ENCODE measurements around the gene DNMT3A.

DNMT3A gene

GRCh38 chr2:25366629-25367028 lies 24.9 kb upstream of the DNMT3A start:
- H3K27me3 Mint-ChIP-seq (ENCODE audit: low read depth) = no peaks in the 10 kb centered on the region
- H3K4me3 Mint-ChIP-seq = no peak overlapping the region
- no peaks in the 10 kb centered on the region for H3K36me3 Mint-ChIP-seq (ENCODE audit: low read depth)
- peaks cover 10% of the 10 kb centered on the region for H3K4me1 Mint-ChIP-seq (ENCODE audit: low read depth)
- DNase-seq (ENCODE audit: low spot score) = no peak
- no peaks in the 10 kb centered on the region for H3K9me3 Mint-ChIP-seq
- H3K27ac Mint-ChIP-seq = no peak overlapping the region

- Mint-ChIP-seq H3K36me3 (ENCODE audit: low read depth) (no peaks in the 10 kb centered on the region), H3K4me1 (ENCODE audit: low read depth) (peaks cover 10% of the 10 kb centered on the region), H3K27ac (no peak overlapping the region), H3K4me3 (no peak overlapping the region), H3K27me3 (ENCODE audit: low read depth) (no peaks in the 10 kb centered on the region), H3K9me3 (no peaks in the 10 kb centered on the region)
- no peak for DNase-seq (ENCODE audit: low spot score)
Measured at GRCh38 chr2:25365241-25365640, 23.5 kb upstream of the DNMT3A start.

- peaks cover 10% of the 10 kb centered on the region for H3K4me1 Mint-ChIP-seq (ENCODE audit: low read depth)
- DNase-seq (ENCODE audit: low spot score) = no peak
- peak overlapping the region; percentile 33 for H3K27ac Mint-ChIP-seq
- H3K4me3 Mint-ChIP-seq = peak overlapping the region; percentile 45
- no peaks in the 10 kb centered on the region for H3K27me3 Mint-ChIP-seq (ENCODE audit: low read depth)
- no peaks in the 10 kb centered on the region for H3K36me3 Mint-ChIP-seq (ENCODE audit: low read depth)
- no peaks in the 10 kb centered on the region for H3K9me3 Mint-ChIP-seq
Measured at GRCh38 chr2:25363733-25364132, 22.0 kb upstream of the DNMT3A start.

- DNase-seq (ENCODE audit: low spot score) = peak; percentile 52
Measured at GRCh38 chr2:25362434-25363145, 20.9 kb upstream of the DNMT3A start.

DNA sequence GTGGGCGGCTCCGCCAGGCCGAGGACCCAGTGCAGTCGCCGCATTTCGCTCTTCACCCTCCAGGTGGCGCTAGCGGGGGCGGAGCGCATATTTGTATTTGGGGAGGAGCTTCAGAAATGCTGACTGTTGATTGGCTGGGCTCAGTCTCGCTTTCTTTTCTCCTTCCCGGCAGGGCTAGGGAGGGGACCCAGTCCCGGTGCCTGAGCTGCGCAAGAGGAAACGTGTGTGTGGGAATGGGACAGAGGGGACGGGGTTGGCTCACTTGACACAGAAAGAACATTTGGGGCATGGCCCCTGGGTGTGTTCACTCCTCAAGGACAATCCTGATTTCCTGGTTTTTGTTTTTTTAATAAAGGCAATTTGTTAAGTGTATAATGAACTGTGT lies 20.3 kb upstream of the DNMT3A start:
- DNase-seq (ENCODE audit: low spot score) = peak; percentile 93
- H3K36me3 Mint-ChIP-seq (ENCODE audit: low read depth) = no peaks in the 10 kb centered on the region
- H3K9me3 Mint-ChIP-seq = no peaks in the 10 kb centered on the region
- no peaks in the 10 kb centered on the region for H3K27me3 Mint-ChIP-seq (ENCODE audit: low read depth)
- peak overlapping the region; percentile 89 for H3K4me3 Mint-ChIP-seq
- peak overlapping the region; percentile 96 for H3K27ac Mint-ChIP-seq
- peaks cover 10% of the 10 kb centered on the region for H3K4me1 Mint-ChIP-seq (ENCODE audit: low read depth)

More at GRCh38 chr2:25362434-25363145, 20.9 kb upstream of the DNMT3A start:
- H3K9me3 Mint-ChIP-seq = no peaks in the 10 kb centered on the region
- no peaks in the 10 kb centered on the region for H3K27me3 Mint-ChIP-seq (ENCODE audit: low read depth)
- peak overlapping the region; percentile 96 for H3K27ac Mint-ChIP-seq
- peaks cover 10% of the 10 kb centered on the region for H3K4me1 Mint-ChIP-seq (ENCODE audit: low read depth)
- H3K4me3 Mint-ChIP-seq = peak overlapping the region; percentile 89
- H3K36me3 Mint-ChIP-seq (ENCODE audit: low read depth) = no peaks in the 10 kb centered on the region

DNA sequence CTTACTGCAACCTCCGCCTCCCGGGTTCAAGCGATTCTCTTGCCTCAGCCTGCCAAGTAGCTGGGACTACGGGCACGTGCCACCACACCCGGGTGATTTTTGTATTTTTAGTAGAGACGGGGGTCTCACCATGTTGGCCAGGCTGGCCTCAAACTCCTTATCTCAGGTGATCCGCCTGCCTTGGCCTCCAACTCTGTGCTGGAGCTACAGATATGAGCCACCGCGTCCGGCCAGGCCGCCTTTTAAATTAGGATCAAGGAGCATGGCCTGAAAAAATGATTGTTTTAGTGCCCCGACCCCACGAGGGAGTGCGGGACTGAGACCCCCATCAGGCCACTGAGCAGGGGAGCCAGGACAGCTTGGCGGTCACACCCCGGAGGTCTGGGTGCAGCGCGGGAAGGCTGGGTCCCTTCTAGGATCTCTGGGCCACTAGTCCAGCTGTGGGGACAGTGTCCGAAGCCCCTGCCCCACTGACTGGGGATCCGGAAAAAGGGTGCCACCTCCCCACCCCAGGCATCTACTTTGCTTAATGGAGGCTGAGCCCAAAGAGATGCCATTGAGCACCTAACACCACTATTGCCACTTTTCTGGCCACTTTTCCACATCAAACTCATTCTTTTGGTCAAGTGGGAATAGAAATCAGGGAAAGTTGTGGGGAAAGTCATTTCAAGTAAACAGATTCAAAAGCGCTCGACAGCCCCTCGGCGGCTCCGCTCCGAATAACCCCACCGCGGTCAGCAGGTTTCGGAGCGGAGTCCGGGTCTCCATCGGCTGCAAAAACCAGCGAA lies 19.7 kb upstream of the DNMT3A start:
- H3K4me3 Mint-ChIP-seq = peak overlapping the region; percentile 89
- H3K27ac Mint-ChIP-seq = no peak overlapping the region
- H3K27me3 Mint-ChIP-seq (ENCODE audit: low read depth) = no peaks in the 10 kb centered on the region
- DNase-seq (ENCODE audit: low spot score) = no peak
- no peaks in the 10 kb centered on the region for H3K36me3 Mint-ChIP-seq (ENCODE audit: low read depth)
- no peaks in the 10 kb centered on the region for H3K9me3 Mint-ChIP-seq
- peaks cover 10% of the 10 kb centered on the region for H3K4me1 Mint-ChIP-seq (ENCODE audit: low read depth)

DNA sequence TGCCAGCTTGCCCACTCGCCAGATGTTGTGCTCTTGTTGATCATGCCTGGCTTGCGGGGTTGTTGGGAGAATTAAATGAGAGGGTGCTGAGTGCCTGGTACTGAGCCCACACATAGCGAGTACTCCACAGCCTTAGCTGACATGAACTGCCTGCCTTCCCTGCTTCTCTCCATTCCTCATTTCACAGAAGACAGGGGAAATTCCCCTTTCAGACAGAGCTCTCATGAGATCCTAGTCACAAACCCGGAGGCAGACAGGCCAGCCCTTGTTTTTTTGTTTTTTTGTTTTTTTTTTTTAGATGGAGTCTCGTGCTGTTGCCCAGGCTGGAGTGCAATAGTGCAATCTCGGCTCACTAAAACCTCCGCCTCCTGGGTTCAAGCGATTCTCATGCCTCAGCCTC lies 17.1 kb upstream of the DNMT3A start:
- DNase-seq (ENCODE audit: low spot score) = no peak
- Mint-ChIP-seq H3K9me3 (no peaks in the 10 kb centered on the region), H3K4me1 (ENCODE audit: low read depth) (peaks cover 12% of the 10 kb centered on the region), H3K27ac (no peak overlapping the region), H3K27me3 (ENCODE audit: low read depth) (peaks cover 2% of the 10 kb centered on the region), H3K36me3 (ENCODE audit: low read depth) (no peaks in the 10 kb centered on the region), H3K4me3 (no peak overlapping the region)

GRCh38 chr2:25358249-25358815 lies 16.6 kb upstream of the DNMT3A start:
- no peaks in the 10 kb centered on the region for H3K9me3 Mint-ChIP-seq
- H3K27me3 Mint-ChIP-seq (ENCODE audit: low read depth) = peaks cover 2% of the 10 kb centered on the region
- H3K4me3 Mint-ChIP-seq = no peak overlapping the region
- no peaks in the 10 kb centered on the region for H3K36me3 Mint-ChIP-seq (ENCODE audit: low read depth)
- DNase-seq (ENCODE audit: low spot score) = no peak
- H3K4me1 Mint-ChIP-seq (ENCODE audit: low read depth) = peaks cover 10% of the 10 kb centered on the region
- H3K27ac Mint-ChIP-seq = no peak overlapping the region

DNA sequence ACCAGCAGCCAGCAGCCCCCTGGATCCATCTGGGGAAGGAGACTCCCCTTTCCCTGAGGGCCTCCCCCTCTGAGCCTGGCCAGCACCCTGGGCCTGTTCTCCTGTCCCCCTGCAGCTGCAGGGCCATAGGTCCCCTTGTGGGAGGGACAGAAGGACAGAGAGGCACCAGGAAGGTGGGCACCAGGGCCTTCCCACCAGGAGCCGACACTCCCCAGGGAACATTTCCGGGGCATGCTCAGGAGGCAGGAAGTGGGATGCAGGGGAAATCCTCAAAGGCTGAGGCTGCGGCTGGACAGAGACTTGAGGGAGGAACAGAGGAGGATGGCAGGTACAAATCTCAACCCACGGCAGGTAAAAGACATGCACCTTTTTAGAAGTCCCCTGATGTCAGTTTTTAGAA lies 14.4 kb upstream of the DNMT3A start:
- peaks cover 11% of the 10 kb centered on the region for H3K4me1 Mint-ChIP-seq (ENCODE audit: low read depth)
- no peaks in the 10 kb centered on the region for H3K9me3 Mint-ChIP-seq
- peaks cover 4% of the 10 kb centered on the region for H3K27me3 Mint-ChIP-seq (ENCODE audit: low read depth)
- DNase-seq (ENCODE audit: low spot score) = no peak
- no peak overlapping the region for H3K27ac Mint-ChIP-seq
- H3K36me3 Mint-ChIP-seq (ENCODE audit: low read depth) = no peaks in the 10 kb centered on the region
- no peak overlapping the region for H3K4me3 Mint-ChIP-seq

DNA sequence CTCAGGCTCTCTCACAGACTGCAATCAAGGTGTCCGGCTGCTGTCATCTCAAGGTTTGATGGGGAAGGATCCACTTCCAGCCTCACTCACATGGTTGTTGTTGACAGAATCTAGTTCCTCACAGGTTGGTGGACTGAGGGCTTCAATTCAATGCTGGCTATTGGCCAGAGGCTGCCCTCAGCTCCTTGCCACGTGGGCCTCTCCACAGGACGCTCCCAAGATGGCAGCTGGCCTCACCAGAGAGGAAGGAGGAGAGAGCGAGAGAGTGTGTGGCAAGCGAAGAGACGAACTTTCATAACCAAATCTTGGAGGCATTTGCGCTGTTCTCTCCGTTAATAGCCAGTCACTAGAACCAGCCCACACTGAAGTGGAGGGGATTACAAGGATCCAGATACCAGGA lies 13.5 kb upstream of the DNMT3A start:
- Mint-ChIP-seq H3K36me3 (ENCODE audit: low read depth) (no peaks in the 10 kb centered on the region), H3K9me3 (no peaks in the 10 kb centered on the region), H3K27ac (no peak overlapping the region), H3K4me3 (no peak overlapping the region), H3K27me3 (ENCODE audit: low read depth) (peaks cover 4% of the 10 kb centered on the region), H3K4me1 (ENCODE audit: low read depth) (peaks cover 13% of the 10 kb centered on the region)
- DNase-seq (ENCODE audit: low spot score) = no peak

DNA sequence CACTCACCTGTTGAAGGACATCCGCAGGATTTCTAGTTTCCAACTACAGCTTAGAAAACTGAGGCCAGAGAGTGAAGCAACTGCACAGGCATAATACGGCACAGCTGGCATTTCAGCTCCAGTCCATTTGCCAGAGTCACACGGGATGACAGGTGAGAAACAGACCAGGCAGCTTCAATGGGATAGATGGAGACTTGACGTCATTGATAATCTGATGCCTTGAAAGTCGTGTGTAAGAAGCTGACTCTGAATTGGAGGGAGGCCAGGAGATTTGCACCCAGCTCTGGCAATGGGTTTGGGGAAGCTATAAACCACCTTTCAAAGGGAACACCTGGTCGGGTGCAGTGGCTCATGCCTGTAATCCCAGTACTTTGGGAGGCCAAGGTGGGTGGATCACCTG lies 12.4 kb upstream of the DNMT3A start:
- H3K36me3 Mint-ChIP-seq (ENCODE audit: low read depth) = no peaks in the 10 kb centered on the region
- DNase-seq (ENCODE audit: low spot score) = no peak
- H3K27me3 Mint-ChIP-seq (ENCODE audit: low read depth) = peaks cover 4% of the 10 kb centered on the region
- H3K4me3 Mint-ChIP-seq = no peak overlapping the region
- no peak overlapping the region for H3K27ac Mint-ChIP-seq
- no peaks in the 10 kb centered on the region for H3K9me3 Mint-ChIP-seq
- H3K4me1 Mint-ChIP-seq (ENCODE audit: low read depth) = peaks cover 19% of the 10 kb centered on the region

- H3K27ac Mint-ChIP-seq = no peak overlapping the region
Measured at GRCh38 chr2:25349397-25349796, 7.7 kb upstream of the DNMT3A start.

DNA sequence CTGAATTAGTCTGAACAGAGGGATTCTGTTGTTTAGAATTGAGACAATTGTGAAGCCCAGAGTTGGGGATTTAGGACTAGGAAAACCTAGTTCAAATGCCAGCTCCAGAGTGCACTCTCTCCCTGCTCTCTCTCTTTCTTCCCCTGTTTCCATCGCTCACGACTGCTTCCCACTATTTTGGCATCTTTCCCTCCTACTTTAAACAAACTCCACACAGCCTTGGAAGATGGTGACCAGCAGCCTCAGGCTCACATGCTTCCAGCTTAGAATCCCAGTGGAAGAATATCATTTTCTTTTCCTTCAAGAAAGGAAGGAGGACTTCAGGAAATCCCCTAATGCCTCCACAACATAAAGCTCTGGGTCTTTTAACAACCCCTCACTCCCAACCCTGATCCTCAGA lies 6.1 kb upstream of the DNMT3A start:
- Mint-ChIP-seq H3K27ac (peak overlapping the region; percentile 5), H3K4me3 (no peak overlapping the region), H3K27me3 (ENCODE audit: low read depth) (peaks cover 2% of the 10 kb centered on the region), H3K4me1 (ENCODE audit: low read depth) (peaks cover 28% of the 10 kb centered on the region), H3K36me3 (ENCODE audit: low read depth) (no peaks in the 10 kb centered on the region), H3K9me3 (no peaks in the 10 kb centered on the region)
- no peak for DNase-seq (ENCODE audit: low spot score)

More at GRCh38 chr2:25349397-25349796, 7.7 kb upstream of the DNMT3A start:
- Mint-ChIP-seq H3K9me3 (no peaks in the 10 kb centered on the region), H3K27me3 (ENCODE audit: low read depth) (peaks cover 4% of the 10 kb centered on the region), H3K4me3 (no peak overlapping the region), H3K36me3 (ENCODE audit: low read depth) (no peaks in the 10 kb centered on the region), H3K4me1 (ENCODE audit: low read depth) (peaks cover 28% of the 10 kb centered on the region)
- no peak for DNase-seq (ENCODE audit: low spot score)

- Mint-ChIP-seq H3K4me3 (no peak overlapping the region), H3K9me3 (no peaks in the 10 kb centered on the region), H3K4me1 (ENCODE audit: low read depth) (peaks cover 26% of the 10 kb centered on the region), H3K27me3 (ENCODE audit: low read depth) (no peaks in the 10 kb centered on the region), H3K36me3 (ENCODE audit: low read depth) (no peaks in the 10 kb centered on the region), H3K27ac (no peak overlapping the region)
- peak; percentile 51 for DNase-seq (ENCODE audit: low spot score)
Measured at GRCh38 chr2:25347205-25347815, 5.6 kb upstream of the DNMT3A start.
